HCT116 (cell line): ENCODE measurements around the gene UBE2L6.

Experiments
- CTCF ChIP-seq, 3 experiments: fragments of 200-600 bp in 1 of 3; sonication (generic) in 1 of 3; IDR thresholded peaks in 2 of 3; conservative IDR thresholded peaks in 1 of 3; 2 replicates each; pipeline ENCODE4 v1.5.1; 2012 to 2017; ENCODE audit warnings: low read depth in 2 of 3, low read length in 2 of 3, antibody characterized with exemption in 1 of 3, borderline replicate concordance in 1 of 3, control low read depth in 1 of 3, mild to moderate bottlenecking in 1 of 3, mixed read lengths in 1 of 3, mixed run types in 1 of 3, moderate library complexity in 1 of 3; ENCODE audit not compliant: insufficient read depth in 1 of 3
- EGR1 ChIP-seq: IDR thresholded peaks from 2 replicates; pipeline ENCODE4 v1.6.1; 2012; ENCODE audit warnings: low read depth
- EZH2 ChIP-seq: fragments of 200-600 bp; sonication (generic); IDR thresholded peaks from 2 replicates; pipeline ENCODE4 v1.6.1; 2017; ENCODE audit warnings: antibody characterized with exemption, mixed run types
- FOSL1 ChIP-seq: IDR thresholded peaks from 2 replicates; pipeline ENCODE4 v1.6.1; 2012; ENCODE audit warnings: low read depth
- POLR2A ChIP-seq: IDR thresholded peaks from 2 replicates; pipeline ENCODE4 v1.7.0; 2011; ENCODE audit warnings: borderline replicate concordance; ENCODE audit not compliant: insufficient read depth, insufficient read length; ENCODE audit errors: extremely low read depth
- POLR2AphosphoS5 ChIP-seq: IDR thresholded peaks from 2 replicates; pipeline ENCODE4 v1.6.1; 2011; ENCODE audit warnings: mild to moderate bottlenecking, low read depth, low read length, moderate library complexity
- SP1 ChIP-seq: IDR thresholded peaks from 2 replicates; pipeline ENCODE4 v1.6.1; 2012; ENCODE audit warnings: low read depth
- SRF ChIP-seq: IDR thresholded peaks from 2 replicates; pipeline ENCODE4 v1.6.1; 2012; ENCODE audit warnings: low read depth
- YY1 ChIP-seq: IDR thresholded peaks from 2 replicates; pipeline ENCODE4 v1.6.1; 2011; ENCODE audit warnings: low read length, low read depth, moderate library complexity, mild to moderate bottlenecking; ENCODE audit not compliant: insufficient replicate concordance; ENCODE audit errors: extremely low read depth
- ZNF274 ChIP-seq: fragments of 200-500 bp; sonication (Bioruptor generic); IDR thresholded peaks from 2 replicates; pipeline ENCODE4 v1.6.1; 2014; ENCODE audit warnings: mild to moderate bottlenecking, low read depth, low read length, inconsistent platforms
- TF ChIP-seq, protein P1 (sequence below): IDR thresholded peaks from 2 replicates; pipeline ENCODE4 v1.6.1; 2012
- TF ChIP-seq, protein P2 (sequence below): IDR thresholded peaks from 2 replicates; pipeline ENCODE4 v1.6.1; 2012; ENCODE audit warnings: low read depth

GRCh38 chr11:57543593-57543992, 23.9 kb downstream of the UBE2L6 start:
- no peak for TF ChIP-seq CTCF (IDR thresholded peaks at IDR 0.05 in 2 of 3, conservative IDR thresholded peaks at IDR 0.05 in 1 of 3; ENCODE audit: borderline replicate concordance in 1 of 3, insufficient read depth in 1 of 3, low read depth in 2 of 3, low read length in 2 of 3)
- TF ChIP-seq YY1: no peak
- no peak for TF ChIP-seq POLR2A
- no peak for TF ChIP-seq POLR2AphosphoS5
- TF ChIP-seq, protein P1, sequence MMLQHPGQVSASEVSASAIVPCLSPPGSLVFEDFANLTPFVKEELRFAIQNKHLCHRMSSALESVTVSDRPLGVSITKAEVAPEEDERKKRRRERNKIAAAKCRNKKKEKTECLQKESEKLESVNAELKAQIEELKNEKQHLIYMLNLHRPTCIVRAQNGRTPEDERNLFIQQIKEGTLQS: no peak
- no peak for TF ChIP-seq FOSL1
- no peak for TF ChIP-seq ZNF274
- TF ChIP-seq, protein P2, sequence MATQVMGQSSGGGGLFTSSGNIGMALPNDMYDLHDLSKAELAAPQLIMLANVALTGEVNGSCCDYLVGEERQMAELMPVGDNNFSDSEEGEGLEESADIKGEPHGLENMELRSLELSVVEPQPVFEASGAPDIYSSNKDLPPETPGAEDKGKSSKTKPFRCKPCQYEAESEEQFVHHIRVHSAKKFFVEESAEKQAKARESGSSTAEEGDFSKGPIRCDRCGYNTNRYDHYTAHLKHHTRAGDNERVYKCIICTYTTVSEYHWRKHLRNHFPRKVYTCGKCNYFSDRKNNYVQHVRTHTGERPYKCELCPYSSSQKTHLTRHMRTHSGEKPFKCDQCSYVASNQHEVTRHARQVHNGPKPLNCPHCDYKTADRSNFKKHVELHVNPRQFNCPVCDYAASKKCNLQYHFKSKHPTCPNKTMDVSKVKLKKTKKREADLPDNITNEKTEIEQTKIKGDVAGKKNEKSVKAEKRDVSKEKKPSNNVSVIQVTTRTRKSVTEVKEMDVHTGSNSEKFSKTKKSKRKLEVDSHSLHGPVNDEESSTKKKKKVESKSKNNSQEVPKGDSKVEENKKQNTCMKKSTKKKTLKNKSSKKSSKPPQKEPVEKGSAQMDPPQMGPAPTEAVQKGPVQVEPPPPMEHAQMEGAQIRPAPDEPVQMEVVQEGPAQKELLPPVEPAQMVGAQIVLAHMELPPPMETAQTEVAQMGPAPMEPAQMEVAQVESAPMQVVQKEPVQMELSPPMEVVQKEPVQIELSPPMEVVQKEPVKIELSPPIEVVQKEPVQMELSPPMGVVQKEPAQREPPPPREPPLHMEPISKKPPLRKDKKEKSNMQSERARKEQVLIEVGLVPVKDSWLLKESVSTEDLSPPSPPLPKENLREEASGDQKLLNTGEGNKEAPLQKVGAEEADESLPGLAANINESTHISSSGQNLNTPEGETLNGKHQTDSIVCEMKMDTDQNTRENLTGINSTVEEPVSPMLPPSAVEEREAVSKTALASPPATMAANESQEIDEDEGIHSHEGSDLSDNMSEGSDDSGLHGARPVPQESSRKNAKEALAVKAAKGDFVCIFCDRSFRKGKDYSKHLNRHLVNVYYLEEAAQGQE: no peak
- TF ChIP-seq SP1: no peak
- TF ChIP-seq SRF: no peak
- TF ChIP-seq EZH2: no peak
- TF ChIP-seq EGR1: no peak
